ENCODE measurements around the gene SLC4A1AP. TPM values are rescaled to one million over a fixed set of nuclear protein-coding genes. Genes with fewer than 3 reads are reported as not detected.

The SLC4A1AP gene
- total RNA-seq, 1 donor from 2014 or later: 24.7 TPM

DNA sequence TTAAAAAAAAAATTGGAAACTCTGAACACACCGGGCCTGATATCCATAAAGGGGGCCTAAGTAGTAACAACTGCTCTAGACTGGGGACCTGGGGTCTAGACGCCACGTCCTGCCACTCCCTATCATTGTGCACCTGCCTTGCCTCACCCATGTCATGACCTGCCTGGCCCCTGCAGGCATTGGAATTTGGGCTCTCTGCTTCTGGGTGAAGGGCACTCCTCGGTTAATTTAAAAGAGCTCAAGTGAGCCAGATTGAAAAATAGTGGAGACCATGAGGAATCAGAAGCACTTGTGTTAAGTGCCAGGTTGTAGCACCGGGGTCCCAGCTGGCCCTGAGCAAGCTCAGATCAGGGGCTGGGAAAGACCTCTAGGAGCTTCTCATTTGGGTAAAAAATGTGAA lies 48.1 kb downstream of the SLC4A1AP start:
- Mint-ChIP-seq H3K27me3 (ENCODE audit: unreplicated experiment) (peaks cover 5% of the 10 kb centered on the region), H3K27ac (ENCODE audit: unreplicated experiment) (no peak overlapping the region), H3K4me1 (ENCODE audit: low read depth, unreplicated experiment) (peaks cover 11% of the 10 kb centered on the region), H3K4me3 (ENCODE audit: unreplicated experiment) (no peak overlapping the region), H3K36me3 (ENCODE audit: unreplicated experiment) (no peaks in the 10 kb centered on the region), H3K9me3 (ENCODE audit: unreplicated experiment) (peaks cover 9% of the 10 kb centered on the region)
- no peak for DNase-seq
- TF ChIP-seq, protein P1, sequence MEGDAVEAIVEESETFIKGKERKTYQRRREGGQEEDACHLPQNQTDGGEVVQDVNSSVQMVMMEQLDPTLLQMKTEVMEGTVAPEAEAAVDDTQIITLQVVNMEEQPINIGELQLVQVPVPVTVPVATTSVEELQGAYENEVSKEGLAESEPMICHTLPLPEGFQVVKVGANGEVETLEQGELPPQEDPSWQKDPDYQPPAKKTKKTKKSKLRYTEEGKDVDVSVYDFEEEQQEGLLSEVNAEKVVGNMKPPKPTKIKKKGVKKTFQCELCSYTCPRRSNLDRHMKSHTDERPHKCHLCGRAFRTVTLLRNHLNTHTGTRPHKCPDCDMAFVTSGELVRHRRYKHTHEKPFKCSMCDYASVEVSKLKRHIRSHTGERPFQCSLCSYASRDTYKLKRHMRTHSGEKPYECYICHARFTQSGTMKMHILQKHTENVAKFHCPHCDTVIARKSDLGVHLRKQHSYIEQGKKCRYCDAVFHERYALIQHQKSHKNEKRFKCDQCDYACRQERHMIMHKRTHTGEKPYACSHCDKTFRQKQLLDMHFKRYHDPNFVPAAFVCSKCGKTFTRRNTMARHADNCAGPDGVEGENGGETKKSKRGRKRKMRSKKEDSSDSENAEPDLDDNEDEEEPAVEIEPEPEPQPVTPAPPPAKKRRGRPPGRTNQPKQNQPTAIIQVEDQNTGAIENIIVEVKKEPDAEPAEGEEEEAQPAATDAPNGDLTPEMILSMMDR (IDR thresholded peaks at IDR 0.05; ENCODE audit: partially characterized antibody, unreplicated experiment): no peak

- H3K4me1 Mint-ChIP-seq (ENCODE audit: low read depth, unreplicated experiment): peaks cover 15% of the 10 kb centered on the region
- H3K27ac Mint-ChIP-seq (ENCODE audit: unreplicated experiment): no peak overlapping the region
- TF ChIP-seq, protein P1 (IDR thresholded peaks at IDR 0.05; ENCODE audit: partially characterized antibody, unreplicated experiment): no peak
- peaks cover 12% of the 10 kb centered on the region for H3K9me3 Mint-ChIP-seq (ENCODE audit: unreplicated experiment)
- no peaks in the 10 kb centered on the region for H3K36me3 Mint-ChIP-seq (ENCODE audit: unreplicated experiment)
- H3K27me3 Mint-ChIP-seq (ENCODE audit: unreplicated experiment): peaks cover 6% of the 10 kb centered on the region
- DNase-seq: no peak
- no peak overlapping the region for H3K4me3 Mint-ChIP-seq (ENCODE audit: unreplicated experiment)
Observed at GRCh38 chr2:27712522-27712921, 48.8 kb downstream of the SLC4A1AP start.

DNA sequence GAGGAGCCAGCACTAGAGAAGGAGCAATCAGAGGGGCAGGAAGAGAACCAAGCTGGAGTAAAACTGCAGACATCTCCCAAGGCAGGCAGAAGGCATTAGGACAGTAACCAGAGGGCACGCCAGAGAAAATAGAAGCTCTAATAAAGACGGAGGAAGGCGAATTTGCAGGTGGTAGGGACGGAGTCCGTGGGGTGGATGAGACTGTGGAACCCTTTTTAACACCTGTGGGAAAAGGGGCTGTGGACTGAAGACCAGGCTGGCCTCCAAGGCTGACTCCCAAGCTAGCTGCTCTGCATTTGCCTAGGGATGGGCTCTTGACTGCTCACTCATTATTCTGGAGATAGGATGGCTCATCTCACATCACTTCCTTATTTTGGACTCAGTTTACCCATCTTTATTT lies 49.5 kb downstream of the SLC4A1AP start:
- Mint-ChIP-seq H3K4me3 (ENCODE audit: unreplicated experiment) (no peak overlapping the region), H3K36me3 (ENCODE audit: unreplicated experiment) (no peaks in the 10 kb centered on the region), H3K27me3 (ENCODE audit: unreplicated experiment) (peaks cover 8% of the 10 kb centered on the region), H3K9me3 (ENCODE audit: unreplicated experiment) (peaks cover 12% of the 10 kb centered on the region), H3K4me1 (ENCODE audit: low read depth, unreplicated experiment) (peaks cover 15% of the 10 kb centered on the region), H3K27ac (ENCODE audit: unreplicated experiment) (no peak overlapping the region)
- TF ChIP-seq, protein P1 (IDR thresholded peaks at IDR 0.05; ENCODE audit: partially characterized antibody, unreplicated experiment): no peak
- DNase-seq: no peak

GRCh38 chr2:27714053-27714452 lies 50.4 kb downstream of the SLC4A1AP start:
- no peak for DNase-seq
- Mint-ChIP-seq H3K36me3 (ENCODE audit: unreplicated experiment) (no peaks in the 10 kb centered on the region), H3K4me1 (ENCODE audit: low read depth, unreplicated experiment) (peaks cover 15% of the 10 kb centered on the region), H3K27me3 (ENCODE audit: unreplicated experiment) (peaks cover 8% of the 10 kb centered on the region), H3K9me3 (ENCODE audit: unreplicated experiment) (peaks cover 12% of the 10 kb centered on the region), H3K4me3 (ENCODE audit: unreplicated experiment) (peak overlapping the region; percentile 81), H3K27ac (ENCODE audit: unreplicated experiment) (no peak overlapping the region)
- TF ChIP-seq, protein P1 (IDR thresholded peaks at IDR 0.05; ENCODE audit: partially characterized antibody, unreplicated experiment): no peak

DNA sequence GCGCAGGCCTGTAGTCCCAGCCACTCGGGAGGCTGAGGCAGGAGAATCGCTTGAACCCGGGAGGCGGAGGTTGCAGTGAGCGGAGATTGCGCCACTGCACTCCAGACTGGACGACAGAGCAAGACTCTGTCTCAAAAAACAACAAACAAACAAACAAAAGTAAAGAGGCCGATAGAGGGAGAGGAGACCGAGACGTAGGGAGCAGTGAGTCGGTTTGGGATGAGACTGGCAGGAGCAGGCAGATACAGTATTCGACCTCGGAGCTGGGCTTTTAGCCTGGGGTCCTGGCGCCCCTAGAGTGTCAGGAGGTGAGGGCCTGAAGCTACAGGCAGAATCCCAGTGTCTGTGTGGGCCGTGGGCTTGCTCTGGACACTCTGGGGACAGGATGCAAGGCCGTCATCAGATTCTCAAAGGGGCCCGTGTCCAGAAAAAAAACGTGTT lies 51.2 kb downstream of the SLC4A1AP start:
- Mint-ChIP-seq H3K36me3 (ENCODE audit: unreplicated experiment) (no peaks in the 10 kb centered on the region), H3K9me3 (ENCODE audit: unreplicated experiment) (peaks cover 12% of the 10 kb centered on the region), H3K4me3 (ENCODE audit: unreplicated experiment) (peak overlapping the region; percentile 81), H3K27ac (ENCODE audit: unreplicated experiment) (peak overlapping the region; percentile 22), H3K27me3 (ENCODE audit: unreplicated experiment) (peaks cover 9% of the 10 kb centered on the region), H3K4me1 (ENCODE audit: low read depth, unreplicated experiment) (peaks cover 15% of the 10 kb centered on the region)
- DNase-seq: no peak
- TF ChIP-seq, protein P1 (IDR thresholded peaks at IDR 0.05; ENCODE audit: partially characterized antibody, unreplicated experiment): no peak
